ENCODE measurements around the gene ZFAND3. TPM values are rescaled to one million over a fixed set of nuclear protein-coding genes. Genes with fewer than 3 reads are reported as not detected.

The ZFAND3 gene
- total RNA-seq, 2 experiments from 2014 or later: 8.3 to 33.8 TPM

GRCh38 chr6:37798436-37799262 is 20.9 kb upstream of the ZFAND3 start:
- no peaks in the 10 kb centered on the region for H3K36me3 ChIP-seq (ENCODE audit: insufficient read depth, low read length)
- H3K9me2 ChIP-seq (ENCODE audit: insufficient read depth, low read length): no peaks in the 10 kb centered on the region
- no TSS peak for BruUV-seq (replicated peaks)
- ChIA-PET POLR2A (no interaction called here), CTCF (ENCODE audit: unreplicated experiment) (no interaction called here)
- no peaks in the 10 kb centered on the region for H3K79me2 ChIP-seq (ENCODE audit: insufficient read depth, low read depth, low read length)
- no peak overlapping the region for H3K4me2 ChIP-seq (ENCODE audit: low read length)
- H3K27ac ChIP-seq (ENCODE audit: low read depth, low read length, poor library complexity, severe bottlenecking): no peak overlapping the region
- H4K20me1 ChIP-seq (ENCODE audit: insufficient read depth, low read length): no peaks in the 10 kb centered on the region
- no peaks in the 10 kb centered on the region for H3K9me3 ChIP-seq (ENCODE audit: low read length)
- H3K4me1 ChIP-seq (ENCODE audit: insufficient read depth, low read length, poor library complexity, severe bottlenecking): no peaks in the 10 kb centered on the region
- TF ChIP-seq EZH2phosphoT487 (IDR thresholded peaks at IDR 0.05; ENCODE audit: borderline replicate concordance, low read depth, low read length): no peak
- no peak for TF ChIP-seq CTCF (conservative IDR thresholded peaks at IDR 0.05; ENCODE audit: low read length)
- H2AFZ ChIP-seq (ENCODE audit: low read length): no peak overlapping the region
- H3K4me3 ChIP-seq (ENCODE audit: low read depth, low read length, poor library complexity, severe bottlenecking): no peak overlapping the region
- DNase-seq (ENCODE audit: low spot score): no peak
- intact Hi-C loops (cut with micrococcal nuclease; ENCODE audit: unreplicated experiment): no loop called here

GRCh38 chr6:37799263-37799644 is 20.3 kb upstream of the ZFAND3 start:
- H3K4me2 ChIP-seq (ENCODE audit: low read length): no peak overlapping the region
- no TSS peak for BruUV-seq (replicated peaks)
- H3K9me3 ChIP-seq (ENCODE audit: low read length): no peaks in the 10 kb centered on the region
- intact Hi-C loops (cut with micrococcal nuclease; ENCODE audit: unreplicated experiment): no loop called here
- TF ChIP-seq CTCF (conservative IDR thresholded peaks at IDR 0.05; ENCODE audit: low read length): no peak
- no peak for TF ChIP-seq EZH2phosphoT487 (IDR thresholded peaks at IDR 0.05; ENCODE audit: borderline replicate concordance, low read depth, low read length)
- no peaks in the 10 kb centered on the region for H3K36me3 ChIP-seq (ENCODE audit: insufficient read depth, low read length)
- no peak overlapping the region for H2AFZ ChIP-seq (ENCODE audit: low read length)
- H3K79me2 ChIP-seq (ENCODE audit: insufficient read depth, low read depth, low read length): no peaks in the 10 kb centered on the region
- no peak overlapping the region for H3K27ac ChIP-seq (ENCODE audit: low read depth, low read length, poor library complexity, severe bottlenecking)
- H3K4me1 ChIP-seq (ENCODE audit: insufficient read depth, low read length, poor library complexity, severe bottlenecking): no peaks in the 10 kb centered on the region
- ChIA-PET CTCF (ENCODE audit: unreplicated experiment) (no interaction called here), POLR2A (no interaction called here)
- no peaks in the 10 kb centered on the region for H3K9me2 ChIP-seq (ENCODE audit: insufficient read depth, low read length)
- H3K4me3 ChIP-seq (ENCODE audit: low read depth, low read length, poor library complexity, severe bottlenecking): no peak overlapping the region
- no peak for DNase-seq (ENCODE audit: low spot score)
- no peaks in the 10 kb centered on the region for H4K20me1 ChIP-seq (ENCODE audit: insufficient read depth, low read length)

All from OCI-LY7 (cell line).